Breast epithelium (tissue), 3 donors: Measurements from ENCODE around the gene PSME1.

ENCODE experiments used
- POLR2AphosphoS5 ChIP-seq, 3 donors: sonication (generic); formaldehyde crosslinking; IDR thresholded peaks; one replicate each; pipeline ENCODE4 v1.6.1; 2017; ENCODE audit warnings: antibody characterized with exemption in 3 of 3
- TF ChIP-seq, protein P1 (sequence below), 3 donors: fragments of 450-650 bp; IDR thresholded peaks; one replicate each; pipeline ENCODE4 v1.5.1; 2016 to 2017; ENCODE audit warnings: antibody characterized with exemption in 3 of 3, mild to moderate bottlenecking in 3 of 3, moderate library complexity in 3 of 3

- TF ChIP-seq, protein P1, sequence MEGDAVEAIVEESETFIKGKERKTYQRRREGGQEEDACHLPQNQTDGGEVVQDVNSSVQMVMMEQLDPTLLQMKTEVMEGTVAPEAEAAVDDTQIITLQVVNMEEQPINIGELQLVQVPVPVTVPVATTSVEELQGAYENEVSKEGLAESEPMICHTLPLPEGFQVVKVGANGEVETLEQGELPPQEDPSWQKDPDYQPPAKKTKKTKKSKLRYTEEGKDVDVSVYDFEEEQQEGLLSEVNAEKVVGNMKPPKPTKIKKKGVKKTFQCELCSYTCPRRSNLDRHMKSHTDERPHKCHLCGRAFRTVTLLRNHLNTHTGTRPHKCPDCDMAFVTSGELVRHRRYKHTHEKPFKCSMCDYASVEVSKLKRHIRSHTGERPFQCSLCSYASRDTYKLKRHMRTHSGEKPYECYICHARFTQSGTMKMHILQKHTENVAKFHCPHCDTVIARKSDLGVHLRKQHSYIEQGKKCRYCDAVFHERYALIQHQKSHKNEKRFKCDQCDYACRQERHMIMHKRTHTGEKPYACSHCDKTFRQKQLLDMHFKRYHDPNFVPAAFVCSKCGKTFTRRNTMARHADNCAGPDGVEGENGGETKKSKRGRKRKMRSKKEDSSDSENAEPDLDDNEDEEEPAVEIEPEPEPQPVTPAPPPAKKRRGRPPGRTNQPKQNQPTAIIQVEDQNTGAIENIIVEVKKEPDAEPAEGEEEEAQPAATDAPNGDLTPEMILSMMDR (IDR thresholded peaks at IDR 0.05): no peak
- TF ChIP-seq POLR2AphosphoS5 (IDR thresholded peaks at IDR 0.05): no peak
These were observed 19.1 kb downstream of the PSME1 start for GRCh38 chr14:24155100-24155499.
